ENCODE results near the gene DHRS9. TPM values are rescaled to one million over a fixed set of nuclear protein-coding genes. Genes with fewer than 3 reads are reported as not detected.

The DHRS9 gene
- total RNA-seq, 1 donor from 2014 or later: 5.8 TPM

GRCh38 chr2:169073963-169074751 lies 4.8 kb downstream of the DHRS9 start:
- Histone ChIP-seq H3K36me3 (ENCODE audit: control insufficient read depth, insufficient read depth, low read length) (no peaks in the 10 kb centered on the region), H3K4me3 (ENCODE audit: low read depth, low read length) (no peak overlapping the region), H3K27me3 (ENCODE audit: control insufficient read depth, insufficient read depth, low read length) (no peaks in the 10 kb centered on the region)
- TF ChIP-seq CTCF (IDR thresholded peaks at IDR 0.05; ENCODE audit: insufficient read depth, low read length, severe bottlenecking): no peak
- DNase-seq (ENCODE audit: low read depth) (peak; percentile 66), FAIRE-seq (no peak)

- H3K27me3 ChIP-seq (ENCODE audit: control insufficient read depth, insufficient read depth, low read length): no peaks in the 10 kb centered on the region
- no peak for TF ChIP-seq CTCF (IDR thresholded peaks at IDR 0.05; ENCODE audit: insufficient read depth, low read length, severe bottlenecking)
- FAIRE-seq: peak; percentile 93
- H3K4me3 ChIP-seq (ENCODE audit: low read depth, low read length): no peak overlapping the region
- no peaks in the 10 kb centered on the region for H3K36me3 ChIP-seq (ENCODE audit: control insufficient read depth, insufficient read depth, low read length)
- DNase-seq (ENCODE audit: low read depth): no peak
Observed at GRCh38 chr2:169077674-169078240, 8.4 kb downstream of the DHRS9 start.

DNA sequence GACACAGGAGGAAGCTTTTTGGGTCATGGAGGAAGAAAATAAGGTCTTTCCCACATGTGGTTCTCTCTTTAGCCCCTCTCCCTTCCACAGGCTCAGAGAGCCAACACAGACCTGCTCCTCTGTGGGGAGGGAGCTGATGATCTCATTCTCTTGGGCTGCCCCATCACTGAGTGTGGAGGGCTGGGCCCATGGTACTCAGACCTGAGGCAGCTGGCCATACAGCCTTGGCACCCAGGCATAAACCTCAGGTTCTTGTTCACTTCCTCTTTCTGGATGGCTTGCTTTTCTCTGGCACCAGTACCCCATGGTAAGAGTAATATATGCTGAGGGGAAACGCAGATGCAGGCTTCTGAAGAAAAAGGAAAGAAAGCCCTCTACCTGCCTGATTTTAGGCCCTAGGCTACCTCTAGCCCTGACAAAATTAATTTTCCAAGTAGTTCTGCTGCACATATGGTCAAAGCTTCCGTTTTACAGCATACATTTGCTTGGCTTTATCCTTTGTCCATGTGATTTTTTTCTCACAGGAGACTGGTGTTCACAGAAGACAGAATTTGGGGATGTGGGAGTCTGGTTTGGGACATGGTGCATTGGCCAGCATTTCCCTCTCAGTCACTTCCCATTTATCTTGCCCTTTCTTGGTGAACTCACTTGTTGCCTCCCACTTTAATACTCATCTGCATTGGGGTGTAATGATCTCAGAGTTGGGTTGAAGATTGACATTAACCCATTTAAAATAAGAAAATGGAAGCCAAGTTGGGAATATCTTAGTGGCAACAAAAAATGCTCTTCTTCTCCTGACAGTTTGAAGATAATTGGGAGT lies 11.1 kb downstream of the DHRS9 start:
- no peak for TF ChIP-seq CTCF (IDR thresholded peaks at IDR 0.05; ENCODE audit: insufficient read depth, low read length, severe bottlenecking)
- Histone ChIP-seq H3K36me3 (ENCODE audit: control insufficient read depth, insufficient read depth, low read length) (no peaks in the 10 kb centered on the region), H3K27me3 (ENCODE audit: control insufficient read depth, insufficient read depth, low read length) (no peaks in the 10 kb centered on the region), H3K4me3 (ENCODE audit: low read depth, low read length) (no peak overlapping the region)
- FAIRE-seq (no peak), DNase-seq (ENCODE audit: low read depth) (peak; percentile 51)

DNA sequence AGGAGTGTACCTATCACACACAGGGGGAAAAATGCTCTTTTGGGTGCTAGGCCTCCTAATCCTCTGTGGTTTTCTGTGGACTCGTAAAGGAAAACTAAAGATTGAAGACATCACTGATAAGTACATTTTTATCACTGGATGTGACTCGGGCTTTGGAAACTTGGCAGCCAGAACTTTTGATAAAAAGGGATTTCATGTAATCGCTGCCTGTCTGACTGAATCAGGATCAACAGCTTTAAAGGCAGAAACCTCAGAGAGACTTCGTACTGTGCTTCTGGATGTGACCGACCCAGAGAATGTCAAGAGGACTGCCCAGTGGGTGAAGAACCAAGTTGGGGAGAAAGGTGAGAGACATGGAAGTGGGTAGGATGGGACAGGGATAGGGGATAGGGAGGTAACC lies 12.2 kb downstream of the DHRS9 start:
- Histone ChIP-seq H3K4me3 (ENCODE audit: low read depth, low read length) (no peak overlapping the region), H3K27me3 (ENCODE audit: control insufficient read depth, insufficient read depth, low read length) (no peaks in the 10 kb centered on the region), H3K36me3 (ENCODE audit: control insufficient read depth, insufficient read depth, low read length) (no peaks in the 10 kb centered on the region)
- TF ChIP-seq CTCF (IDR thresholded peaks at IDR 0.05; ENCODE audit: insufficient read depth, low read length, severe bottlenecking): no peak
- DNase-seq (ENCODE audit: low read depth) (no peak), FAIRE-seq (no peak)

GRCh38 chr2:169082995-169083394 lies 13.6 kb downstream of the DHRS9 start:
- DNase-seq (ENCODE audit: low read depth) (no peak), FAIRE-seq (no peak)
- H3K27me3 ChIP-seq (ENCODE audit: control insufficient read depth, insufficient read depth, low read length): no peaks in the 10 kb centered on the region
- H3K4me3 ChIP-seq (ENCODE audit: low read depth, low read length): no peak overlapping the region
- no peaks in the 10 kb centered on the region for H3K36me3 ChIP-seq (ENCODE audit: control insufficient read depth, insufficient read depth, low read length)
- TF ChIP-seq CTCF (IDR thresholded peaks at IDR 0.05; ENCODE audit: insufficient read depth, low read length, severe bottlenecking): no peak
